Subcutaneous abdominal adipose tissue (tissue), 5 donors: ENCODE results near the gene ZNF536.

Source experiments
- H3K27ac ChIP-seq: one replicate; pipeline ENCODE4 v1.7.0; 2013; ENCODE audit warnings: low read depth, mild to moderate bottlenecking, inconsistent platforms, low read length, moderate library complexity
- H3K27me3 ChIP-seq, 5 donors: one replicate each; pipeline ENCODE4 v1.7.0; 2013; ENCODE audit warnings: low read length in 5 of 5, inconsistent platforms in 1 of 5; ENCODE audit not compliant: control insufficient read depth in 5 of 5, insufficient read depth in 4 of 5
- H3K36me3 ChIP-seq, 5 donors: one replicate each; pipeline ENCODE4 v1.7.0; 2013; ENCODE audit warnings: low read length in 5 of 5; ENCODE audit not compliant: control insufficient read depth in 5 of 5, insufficient read depth in 5 of 5
- H3K4me1 ChIP-seq, 5 donors: one replicate each; pipeline ENCODE4 v1.7.0; 2013; ENCODE audit warnings: low read length in 5 of 5, mild to moderate bottlenecking in 3 of 5, moderate library complexity in 1 of 5; ENCODE audit not compliant: control insufficient read depth in 5 of 5, insufficient read depth in 5 of 5
- H3K4me3 ChIP-seq, 5 donors: one replicate each; pipeline ENCODE4 v1.7.0; 2013; ENCODE audit warnings: low read length in 5 of 5, low read depth in 1 of 5
- H3K9ac ChIP-seq, 5 donors: one replicate each; pipeline ENCODE4 v1.7.0; 2013; ENCODE audit warnings: low read length in 5 of 5, mild to moderate bottlenecking in 4 of 5, moderate library complexity in 3 of 5
- H3K9me3 ChIP-seq, 5 donors: one replicate each; pipeline ENCODE4 v1.7.0; 2013; ENCODE audit warnings: low read length in 5 of 5; ENCODE audit not compliant: control insufficient read depth in 5 of 5
- donor health status: healthy.
- donor health status: healthy.
- donor health status: healthy.
- donor health status: healthy.
- donor health status: healthy.

The ZNF536 gene

GRCh38 chr19:30545752-30546151 is 173.6 kb downstream of the ZNF536 start:
- no peaks in the 10 kb centered on the region for H3K4me1 ChIP-seq
- H3K36me3 ChIP-seq, result no peaks in the 10 kb centered on the region
- H3K9me3 ChIP-seq, result no peaks in the 10 kb centered on the region
- no peak overlapping the region for H3K27ac ChIP-seq
- H3K4me3 ChIP-seq, result no peak overlapping the region
- no peaks in the 10 kb centered on the region for H3K27me3 ChIP-seq
- no peak overlapping the region for H3K9ac ChIP-seq

DNA sequence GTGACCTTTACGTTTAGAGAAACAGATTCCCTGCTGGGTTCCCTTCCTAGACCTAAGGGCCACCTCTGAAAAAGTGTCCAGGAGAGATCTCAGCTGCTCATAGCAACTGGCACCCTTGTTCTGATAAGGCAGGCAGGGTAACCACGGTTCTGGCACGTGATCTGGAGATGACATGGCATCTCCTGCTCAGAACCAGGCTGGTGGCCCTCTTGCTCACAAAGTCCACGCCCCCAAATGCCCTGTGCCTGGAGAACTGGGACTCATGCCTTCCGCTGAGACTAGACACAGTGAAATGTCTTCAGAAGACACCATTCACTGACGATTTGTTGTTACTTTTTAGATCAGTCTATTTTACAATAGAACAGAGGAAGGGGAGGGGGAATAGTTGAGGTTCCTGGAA is 174.1 kb downstream of the ZNF536 start:
- Histone ChIP-seq H3K9me3 (no peaks in the 10 kb centered on the region), H3K4me3 (no peak overlapping the region), H3K36me3 (no peaks in the 10 kb centered on the region), H3K4me1 (no peaks in the 10 kb centered on the region), H3K9ac (no peak overlapping the region), H3K27me3 (no peaks in the 10 kb centered on the region), H3K27ac (no peak overlapping the region)

GRCh38 chr19:30547246-30547645 is 175.1 kb downstream of the ZNF536 start:
- H3K36me3 ChIP-seq, result no peaks in the 10 kb centered on the region
- H3K4me3 ChIP-seq, result no peak overlapping the region
- no peaks in the 10 kb centered on the region for H3K27me3 ChIP-seq
- no peaks in the 10 kb centered on the region for H3K4me1 ChIP-seq
- H3K9ac ChIP-seq, result no peak overlapping the region
- no peak overlapping the region for H3K27ac ChIP-seq
- H3K9me3 ChIP-seq, result no peaks in the 10 kb centered on the region

DNA sequence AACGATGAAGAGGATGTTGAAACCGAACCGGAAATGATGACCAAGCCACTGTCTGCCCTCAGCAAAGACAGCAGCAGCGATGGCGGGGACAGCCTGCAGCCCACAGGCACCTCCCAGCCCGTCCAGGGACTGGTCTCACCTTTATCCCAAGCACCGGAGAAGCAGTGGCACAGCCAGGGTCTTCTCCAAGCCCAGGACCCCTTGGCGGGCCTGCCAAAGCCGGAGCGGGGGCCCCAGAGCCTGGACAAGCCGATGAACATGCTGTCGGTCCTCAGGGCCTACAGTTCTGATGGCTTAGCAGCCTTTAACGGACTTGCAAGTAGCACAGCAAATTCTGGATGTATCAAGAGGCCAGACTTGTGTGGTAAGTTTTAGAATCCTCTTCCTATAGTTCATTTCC is 177.0 kb downstream of the ZNF536 start:
- no peak overlapping the region for H3K27ac ChIP-seq
- no peaks in the 10 kb centered on the region for H3K36me3 ChIP-seq
- H3K4me1 ChIP-seq, result no peaks in the 10 kb centered on the region
- no peaks in the 10 kb centered on the region for H3K9me3 ChIP-seq
- H3K27me3 ChIP-seq, result peaks cover 0 to 3% (median 0%) of the 10 kb centered on the region in 5 donors
- no peak overlapping the region for H3K4me3 ChIP-seq
- no peak overlapping the region for H3K9ac ChIP-seq

DNA sequence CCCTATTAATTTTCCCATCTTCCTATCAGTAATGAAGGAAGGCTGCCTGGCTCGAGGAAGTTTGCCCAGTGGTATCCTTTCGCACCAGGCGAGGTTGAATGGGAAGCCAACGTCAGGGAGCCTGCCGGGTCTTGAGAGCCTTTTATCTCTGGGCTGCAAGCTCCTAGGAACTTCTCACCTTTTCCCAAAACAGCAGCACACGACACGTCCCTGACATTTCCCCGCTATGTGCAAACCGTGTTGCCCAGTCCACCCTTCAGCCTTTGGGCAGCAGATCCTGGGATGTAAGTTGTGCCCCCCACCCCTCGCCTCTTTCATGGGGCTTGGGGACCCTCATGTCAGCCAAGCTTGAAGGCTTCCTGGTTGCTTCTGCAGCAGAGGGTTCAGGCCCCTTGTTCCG is 179.1 kb downstream of the ZNF536 start:
- peaks cover 0 to 12% (median 0%) of the 10 kb centered on the region in 5 donors for H3K27me3 ChIP-seq
- H3K27ac ChIP-seq, result no peak overlapping the region
- no peaks in the 10 kb centered on the region for H3K36me3 ChIP-seq
- H3K9ac ChIP-seq, result no peak overlapping the region
- no peaks in the 10 kb centered on the region for H3K9me3 ChIP-seq
- no peak overlapping the region for H3K4me3 ChIP-seq
- no peaks in the 10 kb centered on the region for H3K4me1 ChIP-seq

GRCh38 chr19:30552593-30552992 is 180.4 kb downstream of the ZNF536 start:
- Histone ChIP-seq H3K36me3 (no peaks in the 10 kb centered on the region), H3K4me1 (no peaks in the 10 kb centered on the region), H3K9me3 (no peaks in the 10 kb centered on the region), H3K9ac (no peak overlapping the region), H3K27ac (no peak overlapping the region), H3K4me3 (no peak overlapping the region), H3K27me3 (peaks cover 0 to 21% (median 0%) of the 10 kb centered on the region in 5 donors)

GRCh38 chr19:30555075-30555790 is 183.0 kb downstream of the ZNF536 start:
- Histone ChIP-seq H3K4me3 (no peak overlapping the region), H3K27ac (no peak overlapping the region), H3K36me3 (no peaks in the 10 kb centered on the region), H3K9me3 (no peaks in the 10 kb centered on the region), H3K4me1 (no peaks in the 10 kb centered on the region), H3K27me3 (peaks cover 0 to 28% (median 8%) of the 10 kb centered on the region in 5 donors), H3K9ac (no peak overlapping the region)

- no peak overlapping the region for H3K27ac ChIP-seq
- no peak overlapping the region for H3K4me3 ChIP-seq
- H3K27me3 ChIP-seq, result peaks cover 0 to 28% (median 8%) of the 10 kb centered on the region in 5 donors
- H3K9ac ChIP-seq, result no peak overlapping the region
- no peaks in the 10 kb centered on the region for H3K36me3 ChIP-seq
- H3K9me3 ChIP-seq, result no peaks in the 10 kb centered on the region
- no peaks in the 10 kb centered on the region for H3K4me1 ChIP-seq
These were observed 183.6 kb downstream of the ZNF536 start for GRCh38 chr19:30555791-30556110.

- H3K4me3 ChIP-seq, result no peak overlapping the region
- no peaks in the 10 kb centered on the region for H3K36me3 ChIP-seq
- no peaks in the 10 kb centered on the region for H3K9me3 ChIP-seq
- no peak overlapping the region for H3K27ac ChIP-seq
- H3K9ac ChIP-seq, result no peak overlapping the region
- peaks cover 0 to 28% (median 8%) of the 10 kb centered on the region in 5 donors for H3K27me3 ChIP-seq
- H3K4me1 ChIP-seq, result no peaks in the 10 kb centered on the region
These were observed 184.1 kb downstream of the ZNF536 start for GRCh38 chr19:30556230-30556711.

- Histone ChIP-seq H3K27me3 (peaks cover 0 to 28% (median 8%) of the 10 kb centered on the region in 5 donors), H3K4me3 (no peak overlapping the region), H3K9ac (no peak overlapping the region), H3K36me3 (no peaks in the 10 kb centered on the region), H3K27ac (no peak overlapping the region), H3K9me3 (no peaks in the 10 kb centered on the region), H3K4me1 (no peaks in the 10 kb centered on the region)
These were observed 185.0 kb downstream of the ZNF536 start for GRCh38 chr19:30557212-30557611.
